ENCODE results near the gene TMED10.
"Not testable (repeated sequence)": the region's sequence is repeated elsewhere in the genome, so short reads cannot be mapped to it uniquely, and the experiment has no call there.

TMED10 gene

GRCh38 chr14:75156901-75157300 lies 19.5 kb downstream of the TMED10 start:
- no peak for DNase-seq

- DNase-seq = no peak
Measured at GRCh38 chr14:75156111-75156510, 20.3 kb downstream of the TMED10 start.

- DNase-seq = no peak
Measured at GRCh38 chr14:75155169-75155568, 21.2 kb downstream of the TMED10 start.

DNA sequence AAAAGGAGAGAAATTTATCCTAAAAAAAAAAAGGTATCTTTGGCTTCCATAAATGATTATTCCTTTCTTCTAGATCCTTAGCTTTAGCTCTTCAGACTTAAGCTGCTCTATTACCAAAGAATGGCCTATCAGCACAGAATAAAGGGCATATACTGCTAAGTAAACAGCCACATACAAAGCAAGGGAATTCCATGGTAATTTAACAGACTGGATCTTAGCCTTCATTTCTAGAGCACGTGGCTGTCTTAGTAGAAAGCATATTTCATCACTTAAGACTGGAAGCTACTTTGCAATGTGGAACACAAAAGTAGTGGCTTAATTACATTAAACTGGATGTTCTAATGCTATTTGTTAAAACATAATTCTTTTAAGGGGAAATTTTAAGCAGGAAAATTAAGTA lies 23.1 kb downstream of the TMED10 start:
- no peak for DNase-seq

GRCh38 chr14:75151851-75152250 lies 24.6 kb downstream of the TMED10 start:
- peak; percentile 27 for DNase-seq

DNA sequence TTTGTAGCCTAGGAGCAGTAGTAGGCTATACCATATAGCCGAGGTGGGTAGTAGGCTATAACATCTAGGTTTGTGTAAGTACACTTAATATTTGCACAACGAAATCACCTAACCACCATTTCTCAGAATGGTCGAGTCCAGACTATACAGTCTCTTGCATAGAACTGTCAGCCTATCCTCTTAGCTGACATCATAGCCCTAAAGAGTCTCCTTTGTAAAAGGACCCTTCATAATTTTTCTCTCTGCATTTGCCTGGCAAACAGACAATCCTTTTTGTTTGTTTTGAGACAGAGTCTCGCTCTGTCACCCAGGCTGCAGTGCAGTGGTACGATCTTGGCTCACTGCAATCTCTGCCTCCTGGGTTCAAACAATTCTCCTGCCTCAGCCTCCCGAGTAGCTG lies 25.8 kb downstream of the TMED10 start:
- not testable (repeated sequence) for DNase-seq

DNA sequence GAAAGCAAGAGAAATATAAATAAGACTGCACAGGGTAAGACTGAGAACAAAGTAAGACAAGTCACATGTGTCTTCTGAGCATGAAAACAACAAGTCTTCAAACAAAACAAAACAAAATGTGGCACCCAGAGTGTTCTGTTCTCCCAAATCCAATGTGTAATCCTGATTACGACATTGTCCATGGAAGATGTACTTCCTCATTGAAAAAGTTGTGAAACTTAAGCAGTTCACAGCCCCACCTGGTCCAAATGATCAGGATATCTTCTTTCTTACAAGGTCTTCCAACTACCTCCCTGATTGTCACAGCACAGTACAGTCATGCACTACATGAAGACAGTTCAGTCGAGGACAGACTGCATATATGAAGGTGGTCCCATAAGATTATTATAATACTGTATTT lies 26.3 kb downstream of the TMED10 start:
- peak; percentile 44 for DNase-seq

- DNase-seq = peak; percentile 64
Measured at GRCh38 chr14:75147423-75148071, 28.9 kb downstream of the TMED10 start.

DNA sequence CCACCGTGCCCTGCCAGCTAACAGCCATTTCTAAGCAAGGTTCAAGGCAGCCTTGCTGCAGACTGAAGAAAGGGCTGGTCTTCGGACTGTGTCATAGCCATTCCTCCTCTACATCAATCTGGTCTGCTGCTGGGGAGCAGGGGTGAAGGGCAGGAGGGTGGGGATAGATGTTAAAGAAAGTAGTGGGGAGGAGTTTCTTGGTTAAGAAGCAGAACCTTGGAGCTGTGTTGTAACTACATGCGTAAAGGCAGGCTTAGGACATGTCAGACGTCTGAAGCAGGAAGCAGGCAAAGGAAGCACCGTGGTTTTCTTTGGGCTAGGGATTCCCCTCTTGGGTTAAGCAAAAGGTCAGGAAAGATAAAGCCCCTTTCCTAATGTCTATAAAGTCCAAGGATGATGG lies 31.5 kb downstream of the TMED10 start:
- DNase-seq = peak; percentile 92

DNA sequence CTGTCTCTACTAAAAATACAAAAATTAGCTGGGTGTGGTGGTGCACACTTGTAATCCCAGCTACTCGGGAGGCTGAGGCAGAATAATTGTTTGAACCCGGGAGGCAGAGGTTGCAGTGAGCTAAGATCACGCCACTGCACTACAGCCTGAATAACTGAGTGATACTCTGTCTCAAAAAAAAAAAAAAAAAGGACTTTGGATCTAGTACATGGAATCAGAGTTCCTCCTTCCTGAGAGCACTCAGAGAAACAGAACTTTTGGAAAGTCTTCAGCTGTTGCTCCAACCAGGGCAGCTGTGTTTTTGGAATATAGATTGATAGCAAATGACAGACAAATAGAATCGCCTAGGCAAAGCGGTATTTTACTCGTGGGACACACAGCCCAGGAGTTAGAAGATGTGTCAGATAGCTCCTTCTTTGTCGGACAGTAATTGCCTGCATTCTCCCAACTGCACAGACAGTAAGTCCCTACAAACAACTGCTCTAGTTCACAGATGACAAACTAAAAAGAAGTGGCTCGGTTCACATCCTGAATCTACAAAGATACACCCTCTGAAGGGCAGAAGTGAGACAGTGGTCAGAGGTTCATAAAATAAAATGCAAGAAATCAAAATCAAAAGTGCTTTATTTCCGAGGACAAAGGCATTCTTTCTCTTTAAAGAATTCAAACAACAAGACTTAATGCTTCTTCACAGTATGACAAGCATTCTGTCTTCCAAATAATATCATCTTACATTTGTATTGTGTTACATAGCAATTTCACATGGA lies 32.5 kb downstream of the TMED10 start:
- DNase-seq = no peak

DNA sequence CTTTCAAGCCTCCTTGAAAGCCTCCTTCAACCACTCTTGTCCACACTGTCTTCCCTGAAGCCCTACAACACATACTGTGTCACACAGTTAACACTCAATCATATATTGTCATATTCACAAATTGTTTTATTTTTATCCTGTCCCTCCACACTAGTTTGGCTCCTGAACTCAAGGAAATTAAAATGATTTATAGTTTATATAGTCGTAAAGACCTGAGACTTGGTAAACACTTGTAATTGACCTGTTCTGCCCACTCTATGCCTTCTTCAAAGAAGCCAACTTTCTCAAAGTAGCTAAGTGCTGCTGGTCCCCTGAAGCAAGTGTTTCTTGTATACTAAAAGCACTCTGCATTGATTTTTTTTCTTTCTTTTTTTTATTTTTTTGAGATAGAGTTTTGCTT lies 33.9 kb downstream of the TMED10 start:
- no peak for DNase-seq

- no peak for DNase-seq
Measured at GRCh38 chr14:75141967-75142366, 34.4 kb downstream of the TMED10 start.

- no peak for DNase-seq
Measured at GRCh38 chr14:75141062-75141461, 35.4 kb downstream of the TMED10 start.

GRCh38 chr14:75140620-75141019 lies 35.8 kb downstream of the TMED10 start:
- no peak for DNase-seq

GRCh38 chr14:75139185-75139584 lies 37.2 kb downstream of the TMED10 start:
- no peak for DNase-seq

DNA sequence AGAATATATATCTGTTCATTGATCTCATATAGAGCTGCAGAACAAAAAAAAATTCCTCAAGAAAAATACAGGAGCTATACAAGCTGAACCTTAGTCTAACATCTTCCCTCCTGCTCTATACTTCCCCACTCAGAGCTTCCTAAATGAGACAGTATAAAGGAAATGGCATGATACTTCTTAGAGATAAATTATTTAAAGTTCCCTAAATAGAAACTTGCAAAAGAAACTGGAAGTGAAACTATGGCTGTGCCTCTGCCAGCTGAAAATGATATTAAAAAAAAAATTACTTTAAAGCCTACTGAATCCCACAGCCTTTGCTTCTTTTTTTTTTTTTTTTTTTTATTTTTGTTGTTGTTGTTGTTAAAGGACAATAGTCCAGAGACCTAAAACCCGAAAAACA lies 37.9 kb downstream of the TMED10 start:
- peak; percentile 75 for DNase-seq

DNA sequence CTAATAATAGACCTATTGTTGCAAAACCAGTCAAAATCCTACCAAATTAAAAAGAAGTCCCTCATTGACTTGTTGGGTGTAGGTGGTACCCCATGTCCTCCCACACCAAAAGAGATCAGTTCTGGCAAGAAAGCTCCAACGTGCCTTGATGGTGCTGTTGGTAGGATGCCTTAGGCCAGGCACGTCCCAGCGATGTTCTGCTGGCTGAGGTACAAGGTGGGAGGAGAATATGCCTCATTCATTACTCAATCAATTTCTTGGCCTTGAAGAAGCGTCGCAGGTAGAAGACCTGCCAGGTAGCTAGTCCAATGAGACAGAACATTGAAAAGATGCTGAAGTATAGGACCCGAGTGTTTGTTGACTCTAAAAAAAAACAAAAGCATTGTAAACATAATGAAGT lies 41.8 kb downstream of the TMED10 start:
- DNase-seq = no peak

DNA sequence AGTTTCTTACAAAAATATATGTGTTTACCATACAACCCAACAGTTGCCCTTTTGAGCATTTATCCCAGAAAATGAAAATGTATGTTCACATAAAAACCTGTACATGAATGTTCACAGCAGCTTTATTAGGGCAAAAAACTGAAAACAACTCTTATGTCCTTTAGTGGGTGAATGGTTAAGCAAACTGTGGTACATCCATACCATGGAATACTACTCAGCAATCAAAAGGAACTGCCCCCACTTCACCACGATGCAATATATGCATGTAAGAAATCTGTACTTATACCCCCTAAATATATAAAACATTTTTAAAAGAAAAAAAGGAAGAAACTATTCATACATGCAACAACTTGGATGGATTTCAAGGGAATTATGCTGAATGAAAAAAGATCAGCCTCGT lies 42.8 kb downstream of the TMED10 start:
- DNase-seq = no peak

GRCh38 chr14:75132382-75133086 lies 43.9 kb downstream of the TMED10 start:
- peak; percentile 87 for DNase-seq

DNA sequence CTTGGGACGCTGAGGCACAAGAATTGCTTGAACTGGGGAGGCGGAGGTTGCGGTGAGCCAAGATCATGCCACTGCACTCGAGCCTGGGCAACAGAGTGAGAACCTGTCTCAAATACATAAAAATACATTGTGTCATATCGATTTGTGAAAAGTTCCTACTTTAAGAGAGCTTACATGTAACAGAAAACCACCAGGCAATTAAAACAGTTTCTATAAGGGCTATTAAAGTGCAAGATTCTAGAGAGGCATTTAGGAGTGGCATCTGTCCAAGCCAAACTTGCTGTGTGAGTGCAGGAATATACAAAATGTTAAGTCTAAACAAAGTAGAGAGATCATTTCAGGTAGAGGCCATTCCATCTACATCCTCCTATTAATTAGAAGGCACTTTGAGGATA lies 47.8 kb downstream of the TMED10 start:
- DNase-seq = no peak

GRCh38 chr14:75127903-75128595 lies 48.4 kb downstream of the TMED10 start:
- DNase-seq = no peak

- DNase-seq = not testable (repeated sequence)
Measured at GRCh38 chr14:75127474-75127820, 49.0 kb downstream of the TMED10 start.

GRCh38 chr14:75126679-75127473 lies 49.5 kb downstream of the TMED10 start, which contains the start of gene NEK9:
Gene NEK9 (minus strand): TSS chr14:75127048. CDS start chr14:75126921, 127 bp downstream.
- peak; percentile 85 for DNase-seq
